HEK293 (cell line): Measurements from ENCODE around the gene PTBP1.

Experiments used
- CTCF ChIA-PET: fragments of 350-600 bp; formaldehyde crosslinking; extraction: SDS; loops from one replicate; lab custom pipeline; 2021; ENCODE audit warnings: antibody characterized with exemption; lab: Yijun Ruan, JAX
- POLR2A ChIA-PET: fragments of 300-600 bp; formaldehyde crosslinking; extraction: SDS; loops from one replicate; lab custom pipeline; 2020; ENCODE audit warnings: antibody characterized with exemption, inconsistent platforms; lab: Yijun Ruan, JAX
- H3K27ac ChIP-seq: fragments of 200-500 bp; sonication (Bioruptor generic); 2 replicates; pipeline ENCODE4 v1.5.1; 2014; ENCODE audit warnings: low read depth, low read length, control low read depth, inconsistent platforms; ENCODE audit errors: extremely low read depth
- H3K36me3 ChIP-seq, 2 experiments: fragments of 200-500 bp in 1 of 2; sonication (Bioruptor generic) in 1 of 2; 1 replicate in 1 of 2; 2 replicates in 1 of 2; pipeline ENCODE4 v1.5.1; 2014 to 2017; ENCODE audit warnings: inconsistent platforms in 2 of 2, low read length in 2 of 2; ENCODE audit not compliant: control insufficient read depth in 2 of 2, insufficient read depth in 1 of 2
- H3K4me1 ChIP-seq: fragments of 200-500 bp; sonication (Bioruptor generic); 2 replicates; pipeline ENCODE4 v1.5.1; 2014; ENCODE audit warnings: mild to moderate bottlenecking, low read length, inconsistent platforms; ENCODE audit not compliant: control insufficient read depth, insufficient read depth
- H3K4me3 ChIP-seq: 2 replicates; pipeline ENCODE4 v1.5.1; 2011; ENCODE audit warnings: low read depth, mild to moderate bottlenecking, control low read depth, low read length, moderate library complexity
- H3K9me3 ChIP-seq: fragments of 200-500 bp; sonication (Bioruptor generic); 2 replicates; pipeline ENCODE4 v1.5.1; 2014; ENCODE audit warnings: low read depth, low read length, inconsistent platforms; ENCODE audit not compliant: control insufficient read depth, insufficient read depth
- INSM2 ChIP-seq: fragments of 450-650 bp; formaldehyde crosslinking; IDR thresholded peaks from 2 replicates; pipeline ENCODE4 v1.5.1; 2016; ENCODE audit warnings: missing biosample characterization, missing genetic modification characterization
- KLF10 ChIP-seq: fragments of 450-650 bp; IDR thresholded peaks from 2 replicates; pipeline ENCODE4 v1.5.1; 2018; ENCODE audit warnings: missing biosample characterization, mild to moderate bottlenecking, missing genetic modification characterization
- KLF16 ChIP-seq: fragments of 450-650 bp; formaldehyde crosslinking; IDR thresholded peaks from 2 replicates; pipeline ENCODE4 v1.5.1; 2017; ENCODE audit warnings: missing biosample characterization, missing genetic modification characterization
- KLF7 ChIP-seq: fragments of 450-650 bp; formaldehyde crosslinking; IDR thresholded peaks from 2 replicates; pipeline ENCODE4 v1.5.1; 2016; ENCODE audit warnings: missing biosample characterization, missing genetic modification characterization, borderline replicate concordance
- PRDM10 ChIP-seq: fragments of 450-650 bp; formaldehyde crosslinking; IDR thresholded peaks from 2 replicates; pipeline ENCODE4 v1.5.1; 2016; ENCODE audit warnings: missing biosample characterization, missing genetic modification characterization
- ZFP69B ChIP-seq: fragments of 450-650 bp; formaldehyde crosslinking; IDR thresholded peaks from 2 replicates; pipeline ENCODE4 v1.5.1; 2016; ENCODE audit warnings: missing biosample characterization, missing genetic modification characterization
- ZNF114 ChIP-seq: fragments of 450-650 bp; formaldehyde crosslinking; IDR thresholded peaks from 2 replicates; pipeline ENCODE4 v1.5.0; 2017; ENCODE audit warnings: missing biosample characterization, missing genetic modification characterization
- ZNF140 ChIP-seq: fragments of 450-650 bp; formaldehyde crosslinking; IDR thresholded peaks from 2 replicates; pipeline ENCODE4 v1.5.1; 2016; ENCODE audit warnings: missing biosample characterization, missing genetic modification characterization
- ZNF211 ChIP-seq: fragments of 450-650 bp; formaldehyde crosslinking; IDR thresholded peaks from 2 replicates; pipeline ENCODE4 v1.5.1; 2016; ENCODE audit warnings: low read depth, missing biosample characterization, missing genetic modification characterization
- ZNF280D ChIP-seq: fragments of 450-650 bp; formaldehyde crosslinking; IDR thresholded peaks from 2 replicates; pipeline ENCODE4 v1.5.1; 2016; ENCODE audit warnings: missing biosample characterization, missing genetic modification characterization
- ZNF324 ChIP-seq: fragments of 450-650 bp; formaldehyde crosslinking; IDR thresholded peaks from 2 replicates; pipeline ENCODE4 v1.5.1; 2016; ENCODE audit warnings: missing biosample characterization, missing genetic modification characterization
- ZNF335 ChIP-seq: fragments of 450-650 bp; formaldehyde crosslinking; conservative IDR thresholded peaks from 2 replicates; pipeline ENCODE4 v1.5.1; 2016; ENCODE audit warnings: missing biosample characterization, missing genetic modification characterization
- ZNF391 ChIP-seq: fragments of 450-650 bp; formaldehyde crosslinking; IDR thresholded peaks from 2 replicates; pipeline ENCODE4 v1.5.1; 2016; ENCODE audit warnings: low read depth, missing biosample characterization, missing genetic modification characterization, borderline replicate concordance
- ZNF404 ChIP-seq: fragments of 450-650 bp; formaldehyde crosslinking; IDR thresholded peaks from 2 replicates; pipeline ENCODE4 v1.5.1; 2017; ENCODE audit warnings: missing biosample characterization, missing genetic modification characterization
- ZNF433 ChIP-seq: fragments of 450-650 bp; formaldehyde crosslinking; IDR thresholded peaks from 2 replicates; pipeline ENCODE4 v1.5.1; 2016; ENCODE audit warnings: missing biosample characterization, missing genetic modification characterization, low read depth
- ZNF560 ChIP-seq: fragments of 450-650 bp; formaldehyde crosslinking; IDR thresholded peaks from 2 replicates; pipeline ENCODE4 v1.5.1; 2017; ENCODE audit warnings: missing biosample characterization, missing genetic modification characterization, borderline replicate concordance
- ZNF571 ChIP-seq: fragments of 450-650 bp; formaldehyde crosslinking; IDR thresholded peaks from 2 replicates; pipeline ENCODE4 v1.5.0; 2017; ENCODE audit warnings: missing biosample characterization, missing genetic modification characterization
- ZNF610 ChIP-seq: fragments of 450-650 bp; formaldehyde crosslinking; IDR thresholded peaks from 2 replicates; pipeline ENCODE4 v1.5.1; 2016; ENCODE audit warnings: missing biosample characterization, missing genetic modification characterization, borderline replicate concordance
- ZNF707 ChIP-seq: fragments of 450-650 bp; formaldehyde crosslinking; IDR thresholded peaks from 2 replicates; pipeline ENCODE4 v1.5.1; 2016; ENCODE audit warnings: missing biosample characterization, missing genetic modification characterization
- ZNF76 ChIP-seq: fragments of 450-650 bp; formaldehyde crosslinking; IDR thresholded peaks from 2 replicates; pipeline ENCODE4; 2016; ENCODE audit warnings: low read depth, missing biosample characterization, missing genetic modification characterization, borderline replicate concordance
- ZNF785 ChIP-seq: fragments of 450-650 bp; formaldehyde crosslinking; IDR thresholded peaks from 2 replicates; pipeline ENCODE4 v1.5.1; 2016; ENCODE audit warnings: missing biosample characterization, missing genetic modification characterization
- TF ChIP-seq, protein P1 (sequence below): fragments of 450-650 bp; formaldehyde crosslinking; IDR thresholded peaks from 2 replicates; pipeline ENCODE4 v1.5.1; 2016; ENCODE audit warnings: missing biosample characterization, missing genetic modification characterization
- TF ChIP-seq, protein P2 (sequence below): fragments of 450-650 bp; formaldehyde crosslinking; conservative IDR thresholded peaks from 2 replicates; pipeline ENCODE4 v1.5.1; 2016; ENCODE audit warnings: low read depth, missing biosample characterization, missing genetic modification characterization

The PTBP1 gene

DNA sequence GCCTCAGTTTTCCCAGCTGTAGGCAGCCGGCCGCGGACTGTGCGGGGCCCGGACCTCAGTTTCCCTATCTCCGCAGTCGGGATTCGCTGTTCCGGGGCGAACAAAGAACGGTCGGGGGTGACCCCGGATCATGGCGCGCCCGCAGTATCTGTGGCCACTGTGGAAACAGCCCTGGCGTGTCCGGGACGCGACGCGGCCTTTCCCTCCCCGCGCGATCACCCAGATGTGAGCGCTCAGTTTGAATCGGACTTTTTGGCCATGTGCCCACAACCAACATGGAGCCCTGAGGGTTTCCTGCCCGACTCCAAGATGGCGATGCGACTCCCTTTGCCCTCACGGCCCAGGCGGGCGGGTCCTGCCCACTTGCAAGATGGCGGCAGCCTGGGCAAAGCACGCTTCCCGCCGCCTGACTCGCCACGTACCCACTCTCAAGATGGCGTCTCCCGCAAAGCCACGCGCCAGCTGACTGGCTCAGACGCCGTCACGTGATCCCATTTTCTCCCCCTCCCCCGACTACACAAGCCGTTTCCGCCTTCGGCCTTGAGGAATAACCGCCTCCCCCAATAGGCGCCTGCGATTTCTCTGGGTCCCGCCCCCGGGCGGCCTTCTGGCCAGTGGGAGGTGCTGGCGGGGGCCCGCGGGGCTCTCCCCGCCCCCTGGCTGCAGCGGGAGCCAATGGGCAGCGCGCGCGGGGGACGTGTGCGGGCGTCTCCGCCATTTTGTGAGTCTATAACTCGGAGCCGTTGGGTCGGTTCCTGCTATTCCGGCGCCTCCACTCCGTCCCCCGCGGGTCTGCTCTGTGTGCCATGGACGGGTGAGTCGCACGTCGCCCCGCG, at the start of gene PTBP1:
Gene PTBP1, plus strand, starts transcription at position 761 of the 836 bp plus-strand sequence. Its CDS starts 46 bp downstream, at position 807.
- CTCF ChIA-PET: interaction anchor here (0.6 kb wide), 1 partner anchor 361 kb away, joined by 3 read pairs; no protein-coding TSS in a partner anchor
- POLR2A ChIA-PET: interaction anchor here (0.8 to 1.5 kb wide), 3 partner anchors 9 to 15 kb away, joined by 3 read pairs; no protein-coding TSS in a partner anchor
- Histone ChIP-seq H3K27ac (peak within 1 kb of the TSS; percentile 97), H3K4me3 (peak within 1 kb of the TSS; percentile 87), H3K36me3 (peaks cover 0 to 38% of the 10 kb centered on the region in 2 experiments; a peak in 2 of 3 replicates), H3K9me3 (no peaks in the 10 kb centered on the region), H3K4me1 (peaks cover 17% of the 10 kb centered on the region)
- TF ChIP-seq ZNF707 (tag by site-specific recombination) (no peak), ZNF785 (tag by site-specific recombination) (0 out of 2 replicates have a peak, but pooled peaks have one; percentile 59), ZNF560 (tag by site-specific recombination) (no peak), ZNF114 (tag by site-specific recombination) (no peak), ZFP69B (tag by site-specific recombination) (0 out of 2 replicates have a peak, but pooled peaks have one; percentile 13), PRDM10 (tag by site-specific recombination) (peak; percentile 62; the same call in 1 of the 2 replicates), ZNF280D (tag by site-specific recombination) (no peak), KLF10 (tag by site-specific recombination) (peak; percentile 51; the same call in 1 of the 2 replicates), ZNF140 (tag by site-specific recombination) (no peak), ZNF571 (tag by site-specific recombination) (no peak), ZNF610 (tag by site-specific recombination) (no peak), ZNF324 (tag by site-specific recombination) (peak; percentile 89), ZNF335 (tag by site-specific recombination) (peak; percentile 90), ZNF76 (tag by site-specific recombination) (peak; percentile 93), ZNF391 (tag by site-specific recombination) (peak; percentile 37; the same call in 1 of the 2 replicates), ZNF404 (tag by site-specific recombination) (no peak), KLF7 (peak; percentile 87), ZNF433 (tag by site-specific recombination) (no peak), ZNF211 (tag by site-specific recombination) (no peak), KLF16 (tag by site-specific recombination) (peak; percentile 80), INSM2 (tag by site-specific recombination) (peak; percentile 51)
- TF ChIP-seq, protein P1, sequence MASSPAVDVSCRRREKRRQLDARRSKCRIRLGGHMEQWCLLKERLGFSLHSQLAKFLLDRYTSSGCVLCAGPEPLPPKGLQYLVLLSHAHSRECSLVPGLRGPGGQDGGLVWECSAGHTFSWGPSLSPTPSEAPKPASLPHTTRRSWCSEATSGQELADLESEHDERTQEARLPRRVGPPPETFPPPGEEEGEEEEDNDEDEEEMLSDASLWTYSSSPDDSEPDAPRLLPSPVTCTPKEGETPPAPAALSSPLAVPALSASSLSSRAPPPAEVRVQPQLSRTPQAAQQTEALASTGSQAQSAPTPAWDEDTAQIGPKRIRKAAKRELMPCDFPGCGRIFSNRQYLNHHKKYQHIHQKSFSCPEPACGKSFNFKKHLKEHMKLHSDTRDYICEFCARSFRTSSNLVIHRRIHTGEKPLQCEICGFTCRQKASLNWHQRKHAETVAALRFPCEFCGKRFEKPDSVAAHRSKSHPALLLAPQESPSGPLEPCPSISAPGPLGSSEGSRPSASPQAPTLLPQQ (tag by site-specific recombination): peak; percentile 74
- TF ChIP-seq, protein P2, sequence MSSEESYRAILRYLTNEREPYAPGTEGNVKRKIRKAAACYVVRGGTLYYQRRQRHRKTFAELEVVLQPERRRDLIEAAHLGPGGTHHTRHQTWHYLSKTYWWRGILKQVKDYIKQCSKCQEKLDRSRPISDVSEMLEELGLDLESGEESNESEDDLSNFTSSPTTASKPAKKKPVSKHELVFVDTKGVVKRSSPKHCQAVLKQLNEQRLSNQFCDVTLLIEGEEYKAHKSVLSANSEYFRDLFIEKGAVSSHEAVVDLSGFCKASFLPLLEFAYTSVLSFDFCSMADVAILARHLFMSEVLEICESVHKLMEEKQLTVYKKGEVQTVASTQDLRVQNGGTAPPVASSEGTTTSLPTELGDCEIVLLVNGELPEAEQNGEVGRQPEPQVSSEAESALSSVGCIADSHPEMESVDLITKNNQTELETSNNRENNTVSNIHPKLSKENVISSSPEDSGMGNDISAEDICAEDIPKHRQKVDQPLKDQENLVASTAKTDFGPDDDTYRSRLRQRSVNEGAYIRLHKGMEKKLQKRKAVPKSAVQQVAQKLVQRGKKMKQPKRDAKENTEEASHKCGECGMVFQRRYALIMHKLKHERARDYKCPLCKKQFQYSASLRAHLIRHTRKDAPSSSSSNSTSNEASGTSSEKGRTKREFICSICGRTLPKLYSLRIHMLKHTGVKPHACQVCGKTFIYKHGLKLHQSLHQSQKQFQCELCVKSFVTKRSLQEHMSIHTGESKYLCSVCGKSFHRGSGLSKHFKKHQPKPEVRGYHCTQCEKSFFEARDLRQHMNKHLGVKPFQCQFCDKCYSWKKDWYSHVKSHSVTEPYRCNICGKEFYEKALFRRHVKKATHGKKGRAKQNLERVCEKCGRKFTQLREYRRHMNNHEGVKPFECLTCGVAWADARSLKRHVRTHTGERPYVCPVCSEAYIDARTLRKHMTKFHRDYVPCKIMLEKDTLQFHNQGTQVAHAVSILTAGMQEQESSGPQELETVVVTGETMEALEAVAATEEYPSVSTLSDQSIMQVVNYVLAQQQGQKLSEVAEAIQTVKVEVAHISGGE (tag by site-specific recombination): peak; percentile 36
